ENCODE measurements around the gene BPGM.
A peak's percentile ranks its signal among the peaks of the same experiment; 100 is the strongest.

The BPGM gene

GRCh38 chr7:134691546-134692343 is 45.1 kb downstream of the BPGM start:
- Histone ChIP-seq H3K27me3 (peaks cover 9% of the 10 kb centered on the region; the same call in 1 of the 2 replicates), H3K4me1 (no peaks in the 10 kb centered on the region)
- no peak for TF ChIP-seq CTCF (IDR thresholded peaks at IDR 0.05; ENCODE audit: low read depth, low read length)

GRCh38 chr7:134692344-134692705 is 45.7 kb downstream of the BPGM start:
- no peak for DNase-seq
- no peak for TF ChIP-seq CTCF (IDR thresholded peaks at IDR 0.05; ENCODE audit: low read depth, low read length)

More at GRCh38 chr7:134691546-134692343, 45.1 kb downstream of the BPGM start:
- Histone ChIP-seq H3K9me3 (no peaks in the 10 kb centered on the region), H3K36me3 (no peaks in the 10 kb centered on the region), H3K4me3 (ENCODE audit: low read depth, low read length) (no peak overlapping the region)
- no peak for DNase-seq

DNA sequence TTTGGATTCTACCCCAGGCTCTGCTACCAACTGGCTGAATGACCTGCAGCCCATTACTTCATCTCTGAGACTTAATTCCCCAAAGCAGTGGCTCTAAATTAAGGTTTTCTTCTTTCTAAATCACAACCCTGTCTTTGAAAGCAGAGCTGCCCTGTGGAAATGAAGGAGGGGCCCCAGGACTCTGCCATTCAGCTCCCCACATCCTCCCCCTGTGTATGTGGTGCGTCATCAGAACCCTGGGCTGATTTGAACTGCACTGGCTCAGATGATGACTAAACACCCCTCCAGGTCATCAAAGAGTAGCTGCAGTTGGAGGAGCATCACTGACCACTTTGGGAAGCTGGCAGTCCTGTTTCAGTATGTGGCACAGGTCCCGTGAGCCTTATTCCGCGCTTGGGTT is 46.6 kb downstream of the BPGM start:
- Histone ChIP-seq H3K27me3 (peaks cover 9% of the 10 kb centered on the region; the same call in 1 of the 2 replicates), H3K4me1 (no peaks in the 10 kb centered on the region), H3K36me3 (no peaks in the 10 kb centered on the region), H3K9me3 (no peaks in the 10 kb centered on the region), H3K4me3 (ENCODE audit: low read depth, low read length) (no peak overlapping the region)
- no peak for DNase-seq
- no peak for TF ChIP-seq CTCF (IDR thresholded peaks at IDR 0.05; ENCODE audit: low read depth, low read length)

More at GRCh38 chr7:134692344-134692705, 45.7 kb downstream of the BPGM start:
- Histone ChIP-seq H3K9me3 (no peaks in the 10 kb centered on the region), H3K36me3 (no peaks in the 10 kb centered on the region), H3K27me3 (peaks cover 9% of the 10 kb centered on the region; the same call in 1 of the 2 replicates), H3K4me1 (no peaks in the 10 kb centered on the region), H3K4me3 (ENCODE audit: low read depth, low read length) (no peak overlapping the region)

- Histone ChIP-seq H3K9me3 (no peaks in the 10 kb centered on the region), H3K4me3 (ENCODE audit: low read depth, low read length) (no peak overlapping the region), H3K4me1 (no peaks in the 10 kb centered on the region), H3K36me3 (no peaks in the 10 kb centered on the region), H3K27me3 (peaks cover 9% of the 10 kb centered on the region; the same call in 1 of the 2 replicates)
- DNase-seq = no peak
- TF ChIP-seq CTCF (IDR thresholded peaks at IDR 0.05; ENCODE audit: low read depth, low read length) = peak; percentile 52
These were observed 47.6 kb downstream of the BPGM start for GRCh38 chr7:134694299-134694698.

DNA sequence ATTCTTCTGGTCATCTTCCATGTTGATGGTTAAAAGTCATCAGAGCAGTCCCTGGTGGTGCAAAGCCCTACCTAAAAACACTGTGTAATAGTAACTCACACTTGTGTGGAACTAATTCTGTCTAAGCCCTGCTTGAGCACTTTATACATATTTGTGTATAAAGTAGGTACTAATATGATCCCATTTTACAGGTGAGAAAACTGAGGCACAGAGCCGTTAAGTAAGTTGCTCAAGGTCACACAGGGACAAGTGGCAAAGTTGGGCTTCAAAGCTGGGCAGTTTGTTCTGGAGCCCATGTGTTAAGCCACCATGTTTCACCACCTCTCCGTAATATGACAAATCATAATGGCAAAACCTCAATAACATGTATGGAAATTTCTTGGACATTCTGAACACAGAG is 48.1 kb downstream of the BPGM start:
- Histone ChIP-seq H3K4me3 (ENCODE audit: low read depth, low read length) (no peak overlapping the region), H3K4me1 (no peaks in the 10 kb centered on the region), H3K9me3 (no peaks in the 10 kb centered on the region), H3K27me3 (peaks cover 9% of the 10 kb centered on the region; the same call in 1 of the 2 replicates), H3K36me3 (no peaks in the 10 kb centered on the region)
- no peak for DNase-seq
- TF ChIP-seq CTCF (IDR thresholded peaks at IDR 0.05; ENCODE audit: low read depth, low read length) = no peak

DNA sequence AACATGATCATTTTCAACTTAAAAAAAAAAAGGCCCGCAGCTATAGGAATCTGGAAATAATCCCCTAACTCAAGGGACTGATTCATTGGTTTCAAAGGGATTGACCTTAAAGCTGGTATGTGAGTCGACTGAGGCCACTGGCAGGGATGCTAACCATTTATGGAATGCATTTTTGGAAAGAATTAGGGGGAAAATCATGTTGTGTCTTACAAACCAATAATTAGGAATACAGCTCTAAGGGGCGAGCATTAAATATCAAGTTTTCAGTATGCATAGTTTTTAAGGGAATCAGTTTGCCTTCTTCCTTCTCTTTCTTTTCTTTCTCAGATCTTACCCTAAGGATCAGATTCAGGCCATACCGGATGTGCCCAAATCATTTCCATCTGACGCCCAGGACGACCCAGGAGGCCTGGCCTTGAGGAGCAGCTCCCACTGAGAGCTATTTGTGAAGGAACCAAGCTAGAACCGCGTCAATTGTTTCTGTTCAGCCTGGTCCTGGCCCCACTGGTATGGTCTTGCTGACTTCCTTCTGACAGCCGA is 48.7 kb downstream of the BPGM start:
- Histone ChIP-seq H3K4me3 (ENCODE audit: low read depth, low read length) (no peak overlapping the region), H3K36me3 (no peaks in the 10 kb centered on the region), H3K9me3 (no peaks in the 10 kb centered on the region), H3K27me3 (peaks cover 8% of the 10 kb centered on the region; the same call in 1 of the 2 replicates), H3K4me1 (no peaks in the 10 kb centered on the region)
- no peak for DNase-seq
- no peak for TF ChIP-seq CTCF (IDR thresholded peaks at IDR 0.05; ENCODE audit: low read depth, low read length)

Measured in BE2C (cell line).